Stomach smooth muscle (tissue), 2 donors: ENCODE measurements around the gene SLX4.
A peak's percentile ranks its signal among the peaks of the same experiment; 100 is the strongest.
"Not testable (repeated sequence)": the region's sequence is repeated elsewhere in the genome, so short reads cannot be mapped to it uniquely, and the experiment has no call there.

Experiments used
- H3K27ac ChIP-seq: one replicate; pipeline ENCODE4 v1.7.0; 2013; ENCODE audit warnings: mild to moderate bottlenecking, low read length, inconsistent platforms
- H3K27me3 ChIP-seq, 2 donors: one replicate each; pipeline ENCODE4 v1.7.0; 2013; ENCODE audit warnings: low read length in 2 of 2; ENCODE audit not compliant: insufficient read depth in 2 of 2, control insufficient read depth in 1 of 2
- H3K36me3 ChIP-seq, 2 donors: one replicate each; pipeline ENCODE4 v1.7.0; 2013; ENCODE audit warnings: low read length in 2 of 2; ENCODE audit not compliant: control insufficient read depth in 2 of 2, insufficient read depth in 2 of 2
- H3K4me1 ChIP-seq: one replicate; pipeline ENCODE4 v1.7.0; 2013; ENCODE audit warnings: low read length; ENCODE audit not compliant: control insufficient read depth, insufficient read depth
- H3K4me3 ChIP-seq, 2 donors: one replicate each; pipeline ENCODE4 v1.7.0; 2013; ENCODE audit warnings: low read length in 2 of 2
- H3K9ac ChIP-seq, 2 donors: one replicate each; pipeline ENCODE4 v1.7.0; 2013; ENCODE audit warnings: low read length in 2 of 2, mild to moderate bottlenecking in 1 of 2
- H3K9me3 ChIP-seq, 2 donors: one replicate each; pipeline ENCODE4 v1.7.0; 2013; ENCODE audit warnings: low read length in 2 of 2; ENCODE audit not compliant: control insufficient read depth in 2 of 2
- donor health status: healthy.
- donor health status: Pancreatic carcinoma.

Gene SLX4

GRCh38 chr16:3611146-3611975 is at the start of gene SLX4:
TSS of gene SLX4 (minus strand) at chr16:3611606. CDS start at chr16:3608964, 2,642 bp downstream.
- no peaks in the 10 kb centered on the region for H3K27me3 ChIP-seq
- peak within 1 kb of the TSS; percentile 84 to 95 for H3K4me3 ChIP-seq
- H3K4me1 ChIP-seq = peaks cover 15% of the 10 kb centered on the region
- H3K9ac ChIP-seq = peak within 1 kb of the TSS; percentile 77 to 87
- no peaks in the 10 kb centered on the region for H3K9me3 ChIP-seq
- peak within 1 kb of the TSS; percentile 73 for H3K27ac ChIP-seq
- peaks cover 0 to 2% of the 10 kb centered on the region in 2 donors for H3K36me3 ChIP-seq

DNA sequence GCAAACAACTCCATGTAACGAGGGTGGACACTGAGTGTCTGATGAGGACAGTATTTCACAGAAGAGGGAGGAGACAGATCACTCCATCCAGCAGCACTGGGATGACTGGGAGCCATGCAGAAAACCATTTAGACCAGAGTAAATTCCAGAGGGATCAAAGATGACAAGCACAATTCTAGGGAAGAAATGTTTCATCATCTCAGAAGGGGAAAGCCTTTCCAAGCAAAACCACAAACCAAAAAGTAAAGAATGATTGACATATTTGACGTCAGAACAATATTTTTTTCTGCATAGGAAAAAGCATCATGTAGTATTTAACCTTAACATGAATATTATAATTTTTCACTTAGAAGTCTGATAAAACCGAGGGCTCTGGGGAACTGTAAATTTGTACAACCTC is 47.8 kb upstream of the SLX4 start:
- Histone ChIP-seq H3K9ac (no peak overlapping the region), H3K36me3 (peaks cover 28 to 58% of the 10 kb centered on the region in 2 donors), H3K9me3 (no peaks in the 10 kb centered on the region), H3K27ac (no peak overlapping the region), H3K4me1 (no peaks in the 10 kb centered on the region), H3K4me3 (no peak overlapping the region), H3K27me3 (no peaks in the 10 kb centered on the region)

- Histone ChIP-seq H3K4me1 (no peaks in the 10 kb centered on the region), H3K4me3 (no peak overlapping the region), H3K9me3 (no peaks in the 10 kb centered on the region), H3K9ac (no peak overlapping the region), H3K36me3 (peaks cover 26 to 44% of the 10 kb centered on the region in 2 donors), H3K27me3 (no peaks in the 10 kb centered on the region), H3K27ac (no peak overlapping the region)
Measured at GRCh38 chr16:3656491-3657468, 45.4 kb upstream of the SLX4 start.

GRCh38 chr16:3656160-3656490 is 44.7 kb upstream of the SLX4 start:
- H3K4me3 ChIP-seq, H3K4me1 ChIP-seq, H3K27ac ChIP-seq, H3K9me3 ChIP-seq, H3K27me3 ChIP-seq, H3K9ac ChIP-seq: not testable (repeated sequence)
- peaks cover 20 to 41% of the 10 kb centered on the region in 2 donors for H3K36me3 ChIP-seq

DNA sequence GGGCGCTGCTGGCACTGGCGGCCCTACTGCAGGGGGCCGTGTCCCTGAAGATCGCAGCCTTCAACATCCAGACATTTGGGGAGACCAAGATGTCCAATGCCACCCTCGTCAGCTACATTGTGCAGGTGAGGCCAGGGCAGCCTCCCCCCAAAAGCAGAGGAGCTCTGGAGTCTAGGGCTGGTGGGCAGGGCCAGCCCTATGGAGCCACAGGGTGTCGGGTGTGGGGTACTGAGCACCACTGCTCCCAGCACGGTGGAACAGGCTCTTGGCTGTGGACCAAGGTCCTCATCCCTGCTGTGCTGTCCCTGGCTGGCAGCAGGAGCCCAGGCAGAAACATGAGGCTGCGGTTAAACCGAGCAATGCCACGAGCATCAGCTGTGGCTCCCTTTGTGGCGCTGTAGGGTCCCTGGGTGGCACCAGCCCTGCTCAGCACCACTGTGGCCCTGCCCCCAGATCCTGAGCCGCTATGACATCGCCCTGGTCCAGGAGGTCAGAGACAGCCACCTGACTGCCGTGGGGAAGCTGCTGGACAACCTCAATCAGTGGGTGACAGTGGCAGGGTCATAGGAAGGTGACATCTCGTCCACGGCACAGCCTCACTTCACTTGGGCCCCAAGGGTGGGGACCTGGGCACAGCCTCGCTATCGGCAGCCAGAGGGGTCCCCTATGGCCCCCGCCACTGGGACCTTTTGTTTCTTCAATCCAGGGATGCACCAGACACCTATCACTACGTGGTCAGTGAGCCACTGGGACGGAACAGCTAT is 44.2 kb upstream of the SLX4 start:
- no peak overlapping the region for H3K9ac ChIP-seq
- no peaks in the 10 kb centered on the region for H3K4me1 ChIP-seq
- peaks cover 23 to 41% of the 10 kb centered on the region in 2 donors for H3K36me3 ChIP-seq
- H3K9me3 ChIP-seq = no peaks in the 10 kb centered on the region
- no peaks in the 10 kb centered on the region for H3K27me3 ChIP-seq
- H3K27ac ChIP-seq = no peak overlapping the region
- no peak overlapping the region for H3K4me3 ChIP-seq

- no peaks in the 10 kb centered on the region for H3K9me3 ChIP-seq
- H3K27ac ChIP-seq = no peak overlapping the region
- no peaks in the 10 kb centered on the region for H3K27me3 ChIP-seq
- H3K4me3 ChIP-seq = no peak overlapping the region
- H3K4me1 ChIP-seq = no peaks in the 10 kb centered on the region
- H3K9ac ChIP-seq = no peak overlapping the region
- H3K36me3 ChIP-seq = peaks cover 23 to 36% of the 10 kb centered on the region in 2 donors
Measured at GRCh38 chr16:3655030-3655395, 43.6 kb upstream of the SLX4 start.

GRCh38 chr16:3654249-3654991 is 43.0 kb upstream of the SLX4 start, which contains the start of gene DNASE1:
TSS of gene DNASE1 (plus strand) at chr16:3654691. CDS start at chr16:3655374, 683 bp downstream.
- Histone ChIP-seq H3K27ac (no peak within 1 kb of the TSS), H3K9ac (no peak within 1 kb of the TSS), H3K4me3 (no peak within 1 kb of the TSS)

GRCh38 chr16:3652373-3653195 is 41.2 kb upstream of the SLX4 start:
- no peak overlapping the region for H3K4me3 ChIP-seq
- H3K9me3 ChIP-seq = no peaks in the 10 kb centered on the region
- no peak overlapping the region for H3K9ac ChIP-seq
- no peaks in the 10 kb centered on the region for H3K27me3 ChIP-seq
- H3K27ac ChIP-seq = no peak overlapping the region
- H3K36me3 ChIP-seq = peaks cover 19 to 22% of the 10 kb centered on the region in 2 donors
- H3K4me1 ChIP-seq = no peaks in the 10 kb centered on the region

More at GRCh38 chr16:3654249-3654991, 43.0 kb upstream of the SLX4 start, which contains the start of gene DNASE1:
- H3K36me3 ChIP-seq = peaks cover 23 to 34% of the 10 kb centered on the region in 2 donors
- no peaks in the 10 kb centered on the region for H3K4me1 ChIP-seq
- no peaks in the 10 kb centered on the region for H3K9me3 ChIP-seq
- no peaks in the 10 kb centered on the region for H3K27me3 ChIP-seq
